EL (cell line): ENCODE data around the gene WSB2.
"Not testable (repeated sequence)": the region's sequence is repeated elsewhere in the genome, so short reads cannot be mapped to it uniquely, and the experiment has no call there.

Experiments used
- DNase-seq: peaks from one replicate; pipeline ENCODE4 v3.0.0-alpha.2; 2016

The WSB2 gene

DNA sequence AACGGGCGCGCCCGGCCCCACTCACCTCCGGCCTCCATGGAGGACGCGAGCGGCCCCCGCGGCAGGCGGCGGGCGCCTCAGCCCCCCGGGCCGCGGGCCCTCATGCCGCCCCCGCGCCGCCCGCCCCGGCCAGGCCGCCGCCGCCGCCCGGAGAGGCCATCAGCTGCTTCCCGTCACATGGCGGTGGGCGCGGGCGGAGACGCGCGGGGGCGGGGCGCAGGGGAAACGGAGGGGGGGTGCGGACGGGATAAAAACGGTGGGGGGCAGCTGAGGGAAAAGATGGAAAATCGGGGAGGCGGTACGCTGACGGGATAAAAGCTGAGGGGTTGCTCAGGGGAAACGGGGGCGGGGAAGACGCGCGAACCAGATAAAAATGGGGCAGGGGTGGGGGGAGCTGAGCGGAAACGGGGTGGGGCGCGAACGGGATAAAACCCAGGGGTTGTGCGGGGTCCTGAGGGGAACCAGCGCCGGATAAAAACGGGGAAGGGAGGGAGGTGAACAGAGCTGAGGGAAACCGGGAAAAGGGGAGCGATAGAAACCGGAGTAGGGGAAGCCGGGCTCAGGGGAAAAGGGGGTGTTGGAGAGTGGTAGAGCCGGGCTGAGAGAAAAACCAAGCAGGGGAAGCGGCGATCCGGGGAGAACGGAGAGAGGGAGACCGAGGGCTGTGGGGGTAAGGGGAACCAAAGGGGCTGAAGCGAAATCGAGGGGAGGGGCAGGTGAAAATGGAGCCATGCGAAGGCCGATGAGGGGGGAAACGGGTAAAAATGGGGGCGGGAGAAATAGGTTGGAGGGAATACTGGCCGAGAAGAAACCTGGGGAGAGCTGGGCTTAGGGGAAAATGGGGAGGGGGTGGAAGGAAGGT lies at the start of gene WSB2:
Gene WSB2, minus strand, starts transcription at position 169 of the 862 bp plus-strand sequence. Its CDS starts 131 bp downstream, at position 38.
- peak; percentile 69 for DNase-seq

DNA sequence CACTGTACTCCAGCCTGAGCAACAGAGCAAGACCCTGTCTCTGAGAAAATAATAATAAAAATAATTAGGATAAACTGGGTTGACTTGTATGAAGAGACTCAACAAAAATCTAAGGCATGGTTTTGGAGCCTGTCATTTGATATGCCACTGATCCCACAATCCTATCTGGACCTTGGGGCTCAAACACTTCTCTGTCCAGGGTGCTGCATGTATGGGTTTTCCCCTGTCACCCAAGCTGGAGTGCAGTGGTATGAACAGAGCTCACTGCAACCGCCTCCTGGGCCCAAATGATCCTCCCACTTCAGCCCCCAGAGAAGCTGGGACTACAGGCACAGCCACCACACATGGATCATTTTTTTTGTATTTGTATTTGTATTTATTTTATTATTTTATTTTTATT lies 48.1 kb upstream of the WSB2 start:
- no peak for DNase-seq

DNA sequence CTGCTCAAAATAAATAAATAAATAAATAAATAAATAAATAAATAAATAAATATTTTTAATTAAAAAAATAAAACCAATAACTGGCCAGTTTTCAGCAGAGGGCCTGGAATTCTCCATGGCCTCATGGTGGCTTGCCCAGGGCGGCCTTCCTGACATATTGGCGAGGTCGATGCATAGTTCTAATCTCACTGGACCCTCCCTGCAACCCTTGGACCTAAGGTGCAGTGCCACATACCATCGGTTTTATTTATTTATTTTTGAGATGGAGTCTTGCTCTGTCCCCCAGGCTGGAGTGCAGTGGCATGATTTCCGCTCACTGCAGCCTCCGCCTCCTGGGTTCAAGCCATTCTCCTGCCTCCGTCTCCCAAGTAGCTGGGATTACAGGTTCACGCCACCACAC lies 46.7 kb upstream of the WSB2 start:
- no peak for DNase-seq

DNA sequence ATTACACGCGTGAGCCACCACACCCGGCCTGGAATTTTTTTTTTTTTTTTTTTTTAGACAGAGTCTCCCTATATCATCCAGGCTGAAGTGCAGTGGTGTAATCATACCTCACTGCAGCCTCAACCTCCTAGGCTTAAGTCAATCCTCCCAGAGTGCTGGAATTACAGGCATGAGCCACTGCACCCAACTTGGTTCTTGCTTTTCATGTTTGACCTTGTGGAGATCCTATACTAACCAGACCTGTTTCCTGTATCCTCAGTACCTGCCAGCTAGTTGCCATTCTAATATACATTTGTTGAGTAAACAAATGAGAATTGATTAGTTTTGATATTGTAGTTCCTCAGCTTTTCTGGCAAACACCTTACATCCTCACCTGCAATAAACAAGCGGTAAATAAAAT lies 46.0 kb upstream of the WSB2 start:
- no peak for DNase-seq

DNA sequence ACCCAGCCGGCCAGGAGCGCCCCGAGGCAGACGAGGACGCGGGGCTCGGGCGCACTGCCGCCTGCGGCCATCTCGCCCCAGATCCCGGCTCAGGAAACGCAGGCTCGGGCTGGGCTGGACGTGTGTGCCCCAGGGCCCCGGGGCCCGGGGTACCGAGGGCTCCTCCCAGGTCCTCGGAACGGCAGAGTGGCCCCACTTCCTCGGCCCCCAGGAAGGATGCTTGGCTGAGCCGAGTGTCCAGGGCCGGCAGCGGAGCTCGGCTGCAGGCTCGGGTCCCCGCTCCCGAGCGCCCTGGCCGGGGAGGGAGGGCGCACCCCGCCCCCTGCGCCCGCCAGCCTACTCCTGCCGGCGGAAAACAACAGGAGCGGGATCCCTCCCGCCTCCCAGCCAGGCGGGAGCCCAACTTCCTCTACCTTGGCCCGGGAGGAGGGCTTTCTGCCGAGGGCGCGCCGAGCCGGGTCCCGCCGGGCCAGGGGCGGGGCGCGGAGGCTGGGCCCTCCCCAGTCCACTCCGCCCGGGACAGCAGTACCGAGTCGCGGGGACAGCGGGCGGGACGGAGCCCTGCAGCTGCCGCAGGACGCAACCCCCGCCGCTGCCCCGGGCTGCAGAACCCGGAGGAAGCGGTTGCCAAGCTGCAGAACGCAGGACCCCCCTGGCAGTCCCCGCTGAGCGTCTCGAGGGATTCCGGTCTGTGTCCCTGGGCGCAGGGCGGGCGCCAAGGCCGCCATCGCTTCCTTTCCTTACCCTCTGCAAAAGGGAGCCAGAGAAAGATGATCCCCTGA lies 42.8 kb upstream of the WSB2 start, which contains the start of gene VSIG10:
Gene VSIG10, minus strand, starts transcription at position 411 of the 782 bp plus-strand sequence. Its CDS starts 340 bp downstream, at position 71.
- peak; percentile 78 for DNase-seq

DNA sequence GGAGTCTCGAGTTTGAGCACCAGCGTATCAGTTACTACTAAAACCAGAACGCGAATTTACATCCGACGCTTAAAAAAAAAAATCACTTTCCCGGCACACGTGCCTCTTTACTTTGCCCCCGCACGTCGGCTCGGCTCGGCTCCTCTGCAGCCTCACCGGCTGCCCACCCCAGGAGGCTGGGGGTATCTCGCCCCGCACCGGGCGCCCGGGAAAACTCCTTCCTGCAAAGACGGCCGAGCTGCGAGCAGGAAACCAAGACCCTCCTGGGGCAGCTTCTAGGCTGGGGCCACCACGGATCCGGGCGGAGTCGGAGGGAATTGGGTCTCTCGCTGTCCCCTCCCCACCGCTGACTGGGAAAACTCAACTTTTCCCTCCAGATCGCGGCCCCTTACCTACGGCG lies 42.2 kb upstream of the WSB2 start:
- DNase-seq, result peak; percentile 28

DNA sequence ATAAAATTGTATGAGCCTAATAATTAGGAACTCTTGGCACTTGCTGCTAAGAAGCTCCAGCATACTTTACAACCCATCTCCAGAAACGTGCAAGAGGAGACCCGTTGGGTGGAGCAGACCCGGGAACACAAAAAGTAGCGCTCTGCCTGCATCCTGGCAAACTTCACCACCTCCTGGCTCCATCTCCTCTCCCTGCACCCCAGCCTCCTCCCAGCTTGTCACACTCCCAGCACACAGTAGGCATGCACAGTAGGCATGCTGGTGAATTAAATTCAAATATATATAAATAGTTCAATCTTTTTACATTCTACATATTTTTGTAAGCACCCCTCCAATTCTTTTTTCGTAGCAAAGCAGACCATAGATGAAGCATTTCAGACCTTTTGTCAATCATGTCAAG lies 41.6 kb upstream of the WSB2 start:
- DNase-seq, result no peak

DNA sequence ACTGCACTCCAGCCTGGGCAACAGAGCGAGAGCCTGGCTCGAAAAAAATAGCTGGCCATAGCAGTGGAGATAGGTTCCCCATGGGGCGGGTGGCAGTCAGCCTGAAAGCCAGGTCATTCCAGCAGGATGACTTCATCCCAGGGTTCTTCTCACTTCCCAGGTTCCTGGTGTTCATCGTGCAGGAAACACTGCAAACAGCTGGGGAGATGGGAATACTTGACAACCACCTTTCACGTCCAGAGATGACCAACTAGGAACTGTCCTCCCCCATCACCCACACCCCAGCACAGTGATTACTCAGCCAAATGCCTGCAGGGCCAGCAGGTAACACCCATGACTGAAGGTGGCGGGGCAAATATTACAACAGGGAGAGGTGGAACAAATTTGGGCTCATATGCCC lies 41.1 kb upstream of the WSB2 start:
- peak; percentile 54 for DNase-seq

DNA sequence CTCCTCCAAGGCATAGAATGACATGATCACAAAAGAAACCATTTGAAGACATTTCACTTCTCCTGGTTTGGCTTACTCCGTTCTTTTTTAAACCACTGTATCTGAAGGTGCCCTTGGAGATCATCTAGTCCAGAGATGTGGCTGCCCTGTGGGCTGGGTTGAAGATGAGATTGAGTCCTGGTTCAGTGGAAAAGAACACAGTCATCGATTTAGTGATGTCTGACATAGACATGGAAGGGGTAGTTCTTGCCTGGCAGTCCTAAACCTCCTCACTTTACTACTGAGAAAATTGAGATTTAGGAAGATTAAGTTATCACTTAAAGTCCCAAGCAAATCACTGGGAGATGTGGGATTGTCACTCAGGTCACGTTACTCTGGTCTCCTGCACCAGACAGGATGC lies 40.1 kb upstream of the WSB2 start:
- DNase-seq, result no peak

DNA sequence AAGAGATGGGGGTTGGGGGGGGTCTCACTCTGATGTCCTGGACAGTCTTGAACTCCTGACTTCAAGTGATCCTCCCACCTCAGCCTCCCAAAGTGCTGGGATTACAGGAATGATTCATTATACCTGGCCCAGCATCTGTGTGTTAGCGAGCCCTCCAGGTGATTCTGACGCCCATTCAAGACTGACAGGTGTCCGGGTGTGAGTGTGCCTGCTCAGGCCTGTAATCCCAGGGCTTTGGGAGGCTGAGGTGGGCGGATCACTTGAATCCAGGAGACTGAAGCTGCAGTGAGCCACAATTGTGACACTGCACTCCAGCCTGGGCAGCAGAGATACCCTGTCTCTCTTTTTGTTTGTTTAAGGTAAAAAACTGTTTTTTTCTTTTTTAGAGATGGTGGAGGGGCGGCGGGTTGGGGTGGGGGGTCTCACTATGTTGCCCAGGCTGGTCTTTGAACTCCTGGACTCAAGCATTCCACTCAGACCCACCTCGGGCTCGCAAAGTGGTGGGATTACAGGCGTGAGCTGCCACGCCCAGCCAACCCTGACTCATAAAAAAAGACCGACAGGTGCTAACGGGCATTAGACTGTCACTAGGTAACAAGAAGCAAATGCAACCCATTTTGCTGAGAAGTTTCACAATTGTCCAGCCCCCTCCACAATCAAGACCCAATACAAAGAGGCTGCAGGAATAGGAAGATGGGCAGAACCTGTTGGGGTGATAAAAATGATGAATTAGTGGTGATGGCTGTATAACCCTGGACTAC lies 38.1 kb upstream of the WSB2 start:
- no peak for DNase-seq

DNA sequence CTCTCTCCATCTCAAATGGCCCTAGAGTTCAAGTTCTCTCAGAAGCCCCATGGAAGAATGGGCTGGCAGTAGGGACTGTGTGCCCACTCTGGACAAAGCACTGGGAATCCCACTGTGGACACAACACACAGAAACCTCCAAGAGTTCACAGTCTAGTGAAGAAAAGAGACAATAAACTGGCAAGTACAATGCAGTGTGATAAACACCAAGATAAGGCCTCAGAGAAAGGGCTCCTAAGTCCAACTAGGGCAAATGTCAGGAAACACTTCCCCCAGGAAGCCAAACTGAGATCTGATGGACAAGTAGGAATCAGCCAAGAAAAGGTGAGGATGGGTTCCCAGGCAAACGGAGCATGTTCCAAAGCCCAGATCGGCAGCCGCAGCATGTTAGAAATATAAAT lies 37.4 kb upstream of the WSB2 start:
- no peak for DNase-seq

DNA sequence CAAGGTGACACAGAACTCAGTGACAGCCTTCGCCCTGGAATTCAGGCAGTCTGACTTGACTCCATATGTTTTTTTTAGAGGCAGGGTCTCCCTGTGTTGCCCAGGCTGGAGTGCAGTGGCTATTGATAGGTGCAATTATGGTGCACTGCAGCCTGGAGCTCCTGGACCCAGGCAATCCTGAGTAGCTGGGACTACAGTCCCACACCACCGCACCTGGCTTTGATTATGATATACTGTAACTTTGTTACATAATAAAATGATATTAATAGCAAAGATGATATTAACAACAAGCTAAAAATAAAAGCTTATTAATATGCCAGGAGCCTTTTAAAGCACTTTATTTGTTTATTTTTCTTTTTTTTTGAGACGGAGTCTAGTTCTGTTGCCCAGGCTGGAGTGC lies 33.1 kb upstream of the WSB2 start:
- no peak for DNase-seq

DNA sequence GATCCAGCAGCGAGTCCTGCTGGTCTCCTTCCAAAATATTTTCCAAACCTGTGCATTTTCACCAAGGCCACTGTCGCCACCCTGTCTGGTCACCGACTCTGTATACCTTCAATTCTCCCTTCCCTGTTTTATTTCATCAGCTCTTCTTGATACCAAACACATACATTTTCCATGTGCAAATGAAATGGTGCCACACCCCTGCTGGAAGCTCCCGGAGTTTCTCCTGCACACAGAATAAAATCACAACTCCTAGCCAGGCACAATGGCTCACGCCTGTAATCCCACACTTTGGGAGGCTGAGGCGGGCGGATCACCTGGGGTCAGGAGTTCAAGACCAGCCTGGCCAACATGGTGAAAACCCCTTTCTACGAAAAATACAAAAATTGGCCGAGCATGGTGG lies 28.8 kb upstream of the WSB2 start:
- no peak for DNase-seq

DNA sequence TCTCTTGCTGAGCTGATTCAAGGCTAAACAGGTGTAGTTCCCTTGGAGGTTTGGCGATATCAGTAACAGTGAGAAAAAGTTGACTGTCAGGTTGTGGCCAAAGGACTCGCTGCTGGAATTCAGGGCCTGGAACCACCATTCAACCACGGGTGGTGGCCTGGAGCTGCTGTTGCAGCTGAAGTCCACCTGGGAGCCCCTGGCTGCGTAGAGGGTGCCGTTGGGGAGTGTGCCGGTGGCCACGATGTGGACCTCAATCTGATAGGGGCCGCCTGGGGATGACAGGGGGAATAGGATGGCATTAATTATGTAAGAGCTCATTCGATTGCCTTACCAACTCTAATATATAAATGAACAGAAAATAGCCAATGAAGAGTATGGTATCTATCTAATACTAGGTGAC lies 21.2 kb upstream of the WSB2 start:
- DNase-seq, result no peak

DNA sequence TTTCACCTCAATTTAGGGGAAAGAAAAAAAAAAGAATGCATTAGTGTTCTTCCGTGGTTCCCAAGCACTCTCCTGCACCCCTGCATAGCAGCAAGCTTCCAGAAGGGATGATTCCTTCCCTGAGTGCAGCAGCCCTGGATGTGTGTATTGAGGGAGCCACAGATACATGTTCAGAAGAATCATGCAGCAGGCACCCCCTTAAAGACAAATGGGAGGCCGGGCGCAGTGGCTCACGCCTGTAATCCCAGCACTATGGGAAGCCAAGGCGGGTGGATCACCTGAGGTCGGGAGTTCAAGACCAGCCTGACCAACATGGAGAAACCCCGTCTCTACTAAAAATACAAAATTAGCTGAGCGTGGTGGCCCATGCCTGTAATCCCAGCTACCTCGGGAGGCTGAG lies 20.5 kb upstream of the WSB2 start:
- not testable (repeated sequence) for DNase-seq

DNA sequence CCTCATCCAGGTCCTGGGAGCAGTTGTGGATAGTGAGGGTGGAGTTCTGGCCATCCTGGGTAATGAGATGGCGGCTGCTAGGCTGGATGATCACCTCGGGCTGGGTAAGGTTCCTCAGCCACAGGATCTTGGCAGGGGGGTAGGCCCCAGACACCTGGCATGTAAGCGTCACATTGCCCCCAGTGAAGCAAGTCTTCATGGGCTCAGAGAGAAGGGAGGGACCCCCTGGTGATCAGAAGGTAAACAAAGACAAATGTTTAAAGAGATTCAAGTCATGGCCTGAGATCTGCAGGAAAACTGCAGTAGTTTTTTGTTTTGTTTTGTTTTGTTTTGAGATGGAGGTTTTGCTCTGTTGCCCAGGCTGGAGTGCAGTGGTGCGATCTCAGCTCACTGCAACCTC lies 12.8 kb upstream of the WSB2 start:
- no peak for DNase-seq

DNA sequence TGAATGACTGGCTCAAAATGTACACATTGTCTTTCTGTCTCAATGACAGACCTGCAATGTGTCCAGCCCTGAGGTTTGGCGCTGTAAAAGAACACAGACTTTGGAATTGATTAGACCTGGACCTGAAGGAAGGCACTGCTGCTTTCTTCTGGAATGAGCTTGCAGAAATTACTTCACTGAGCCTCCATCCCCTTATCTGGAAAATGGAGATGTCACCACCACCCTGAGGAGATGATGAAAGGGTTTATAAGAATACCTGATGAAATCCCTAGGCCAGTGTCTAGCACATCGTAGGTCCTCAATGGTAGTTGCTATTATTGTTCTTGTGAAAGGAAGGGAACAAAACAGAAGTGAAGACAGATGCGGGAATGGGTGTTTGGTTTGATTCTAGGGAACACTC lies 9.7 kb upstream of the WSB2 start:
- DNase-seq, result no peak

DNA sequence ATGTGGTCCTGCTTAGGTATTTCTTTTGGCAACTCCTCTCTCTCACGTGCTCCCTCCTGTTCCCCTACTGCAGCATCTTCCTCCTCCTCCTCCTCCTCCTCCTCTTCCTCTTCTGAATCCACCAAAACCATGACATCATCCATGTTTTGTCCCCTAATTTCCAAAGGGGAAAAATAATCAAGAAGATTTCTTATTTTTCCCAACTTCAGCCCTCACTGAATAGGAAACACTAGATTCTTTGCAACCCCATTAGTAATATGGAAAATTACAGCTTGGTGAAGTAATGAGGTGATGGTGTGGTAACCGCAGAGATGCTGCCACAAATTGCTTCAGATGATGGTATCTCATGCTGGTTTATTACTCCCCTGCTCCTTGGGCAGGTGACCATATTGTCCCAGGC lies 7.5 kb upstream of the WSB2 start:
- no peak for DNase-seq

DNA sequence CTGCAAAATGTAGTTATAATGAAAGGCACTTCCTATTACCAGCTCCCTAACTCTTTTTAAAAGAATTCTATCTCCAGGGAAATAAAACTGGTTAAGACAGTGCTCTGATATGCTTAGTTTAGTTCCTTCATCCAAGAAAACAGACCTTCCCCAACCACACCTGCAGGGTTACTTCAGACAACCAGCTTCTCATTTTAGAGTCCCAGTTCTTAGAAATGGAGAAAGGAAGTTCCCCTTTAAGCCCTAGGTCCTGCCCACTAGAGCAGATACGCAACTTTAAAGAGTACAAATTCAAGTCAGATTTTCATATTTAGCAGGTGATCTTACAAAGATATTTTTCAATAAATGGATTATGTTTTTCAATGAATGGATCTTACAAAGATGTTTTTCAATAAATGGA lies 4.4 kb upstream of the WSB2 start:
- no peak for DNase-seq

DNA sequence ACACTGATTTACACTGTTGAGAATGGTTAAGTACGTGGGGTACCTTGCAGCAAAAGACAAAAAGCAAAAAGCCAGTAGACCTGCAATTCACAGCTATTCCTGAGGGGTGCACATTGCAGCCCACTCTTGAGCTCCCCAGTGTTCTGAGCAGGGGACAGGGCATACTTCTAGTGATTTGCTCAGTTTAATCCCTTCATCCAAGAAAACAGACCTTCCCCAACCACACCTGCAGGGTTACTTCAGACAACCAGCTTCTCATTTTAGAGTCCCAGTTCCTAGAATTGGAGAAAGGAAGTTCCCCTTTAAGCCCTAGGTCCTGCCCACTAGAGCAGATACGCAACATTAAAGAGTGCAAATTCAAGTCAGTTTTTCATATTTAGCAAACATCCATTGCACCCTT lies 3.6 kb upstream of the WSB2 start:
- DNase-seq, result no peak

DNA sequence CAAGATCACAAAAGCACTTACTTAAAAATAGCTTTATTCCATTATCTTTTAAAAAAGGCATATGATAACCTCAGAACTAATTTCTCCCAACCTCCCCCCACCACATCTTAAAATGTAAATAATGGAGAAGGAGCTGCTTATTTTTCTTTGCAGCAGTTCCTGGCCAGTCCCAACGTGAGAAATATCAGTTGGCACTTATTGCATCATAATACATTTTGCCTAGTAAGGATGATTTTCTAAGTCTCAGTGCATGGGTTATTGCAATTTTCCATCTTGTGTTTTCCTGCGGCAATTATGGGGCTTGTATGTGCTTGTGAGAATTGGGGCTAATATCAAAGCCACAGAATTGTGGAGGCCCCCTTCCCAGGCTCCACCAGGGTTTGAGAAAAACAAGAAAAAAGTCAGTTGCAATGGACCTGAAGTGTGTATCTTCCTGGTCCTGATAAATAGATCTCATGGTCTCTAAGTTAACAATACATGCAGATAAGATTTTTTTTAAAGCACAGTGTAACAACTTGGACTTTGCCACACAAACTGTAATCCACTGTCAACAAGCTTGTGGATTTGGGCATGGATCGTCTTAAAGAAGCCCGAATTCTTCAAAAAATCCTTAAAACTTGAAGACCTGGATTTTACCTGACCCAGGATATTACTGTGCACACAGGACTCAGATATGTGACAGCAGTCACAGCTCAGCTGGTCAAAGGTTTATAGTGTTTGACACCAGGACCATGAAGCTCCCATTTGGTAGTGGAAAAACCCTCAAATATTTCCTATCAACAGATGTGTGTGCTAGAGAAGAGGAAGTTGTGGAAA lies 2.8 kb upstream of the WSB2 start:
- no peak for DNase-seq
